Muscle of back (tissue), 11 donors: ENCODE results near the gene GET3. TPM values are rescaled to one million over a fixed set of nuclear protein-coding genes. Genes with fewer than 3 reads are reported as not detected.
"Not testable (repeated sequence)": the region's sequence is repeated elsewhere in the genome, so short reads cannot be mapped to it uniquely, and the experiment has no call there.

Experiments used
- DNase-seq, 3 donors: peaks; one replicate each; pipeline versions ENCODE4 v3.0.0 to v3.0.0-alpha.2; 2013
- polyA plus RNA-seq, 10 donors: library from polyadenylated mRNA; unstranded; fragments of 120-200 nt; gene quantifications; one replicate each; pipeline ENCODE4 v1.2.1, GENCODE V29; 2013; ENCODE audit not compliant: insufficient read length in 10 of 10

The GET3 gene
- polyA plus RNA-seq, 10 donors = 36.3 to 54.8 (median 41.8) TPM

GRCh38 chr19:12790628-12791344 lies 53.5 kb downstream of the GET3 start:
- no peak for DNase-seq

- DNase-seq = peak; percentile 96 to 98 (median 97)
These were observed 54.2 kb downstream of the GET3 start, which contains the start of gene JUNB for GRCh38 chr19:12791345-12792050. Gene JUNB (plus strand): TSS chr19:12791486. CDS start chr19:12791772, 286 bp downstream.

GRCh38 chr19:12792051-12792852 lies 55.0 kb downstream of the GET3 start:
- DNase-seq = peak in 1 of 3 donors; percentile 89

GRCh38 chr19:12792853-12793289 lies 55.6 kb downstream of the GET3 start:
- DNase-seq = no peak

GRCh38 chr19:12793290-12794195 lies 56.2 kb downstream of the GET3 start:
- DNase-seq = peak; percentile 95 to 98 (median 98)

GRCh38 chr19:12794196-12794941 lies 57.1 kb downstream of the GET3 start:
- DNase-seq = peak in 1 of 3 donors; percentile 34

GRCh38 chr19:12794971-12795381 lies 57.7 kb downstream of the GET3 start:
- no peak for DNase-seq

GRCh38 chr19:12796146-12797071 lies 59.1 kb downstream of the GET3 start:
- DNase-seq = peak; percentile 79 to 92 (median 90)

- peak in 1 of 3 donors; percentile 18 for DNase-seq
These were observed 59.9 kb downstream of the GET3 start for GRCh38 chr19:12797141-12797587.

GRCh38 chr19:12797607-12798006 lies 60.3 kb downstream of the GET3 start:
- DNase-seq = not testable (repeated sequence)

Other genes with a start within 250 kb of the GET3 start
- 1 to 10 TPM; 3.2 to 5.9 (median 4.8) TPM for gene ZNF564, start 186.0 kb upstream of the GET3 start, polyA plus RNA-seq
- gene ZNF490, start 126.7 kb upstream of the GET3 start, polyA plus RNA-seq = 1 to 10 TPM; 1.5 to 4.6 (median 2.9) TPM
- 10 to 100 TPM in 9 of 10 donors, 1 to 10 TPM in 1; 7.7 to 17.5 (median 13.7) TPM for gene ZNF791, start 126.6 kb upstream of the GET3 start, polyA plus RNA-seq
- 10 to 100 TPM; 23.1 to 38.2 (median 27.9) TPM for gene MAN2B1, start 70.8 kb upstream of the GET3 start, polyA plus RNA-seq
- 10 to 100 TPM in 6 of 10 donors, 1 to 10 TPM in 4; 5.8 to 13.2 (median 10.6) TPM for gene WDR83, start 70.7 kb upstream of the GET3 start, polyA plus RNA-seq
- gene DHPS, start 55.6 kb upstream of the GET3 start, polyA plus RNA-seq = 10 to 100 TPM; 52.3 to 63.0 (median 59.8) TPM
- gene GNG14, start 49.5 kb upstream of the GET3 start, polyA plus RNA-seq = not detected
- gene FBXW9, start 40.9 kb upstream of the GET3 start, polyA plus RNA-seq = 1 to 10 TPM; 2.5 to 6.3 (median 4.1) TPM
- gene TNPO2, start 13.6 kb upstream of the GET3 start, polyA plus RNA-seq = 10 to 100 TPM; 44.6 to 69.5 (median 54.9) TPM
- gene TRIR, start 2.8 kb upstream of the GET3 start, polyA plus RNA-seq = 100 to 1,000 TPM; 130 to 217 (median 172) TPM
- not detected for gene BEST2, start 14.3 kb downstream of the GET3 start, polyA plus RNA-seq
- 10 to 100 TPM; 15.9 to 42.5 (median 22.4) TPM for gene HOOK2, start 38.1 kb downstream of the GET3 start, polyA plus RNA-seq
- 100 to 1,000 TPM in 1 of 10 donors, 10 to 100 TPM in 9; 13.8 to 217 (median 45.0) TPM for gene JUNB, start 54.0 kb downstream of the GET3 start, polyA plus RNA-seq
- gene PRDX2, start 64.3 kb downstream of the GET3 start, polyA plus RNA-seq = 100 to 1,000 TPM; 135 to 183 (median 163) TPM
- 1 to 10 TPM; 1.3 to 6.3 (median 3.3) TPM for gene THSD8, start 64.6 kb downstream of the GET3 start, polyA plus RNA-seq
- 10 to 100 TPM; 13.4 to 36.2 (median 19.9) TPM for gene RNASEH2A, start 69.1 kb downstream of the GET3 start, polyA plus RNA-seq
- not detected for gene RTBDN, start 97.1 kb downstream of the GET3 start, polyA plus RNA-seq
- under 1 TPM in 9 of 10 donors, not detected in 1; 0.11 to 0.91 (median 0.66) TPM for gene MAST1, start 101.0 kb downstream of the GET3 start, polyA plus RNA-seq
- gene DNASE2, start 144.0 kb downstream of the GET3 start, polyA plus RNA-seq = 10 to 100 TPM in 4 of 10 donors, 1 to 10 TPM in 6; 6.1 to 13.9 (median 9.4) TPM
- gene KLF1, start 149.7 kb downstream of the GET3 start, polyA plus RNA-seq = 1 to 10 TPM in 3 of 10 donors, under 1 TPM in 7; 0.19 to 1.6 (median 0.68) TPM
- gene GCDH, start 153.7 kb downstream of the GET3 start, polyA plus RNA-seq = 10 to 100 TPM; 19.1 to 33.2 (median 27.2) TPM
- gene SYCE2, start 181.8 kb downstream of the GET3 start, polyA plus RNA-seq = 1 to 10 TPM; 1.7 to 5.8 (median 2.6) TPM
- 10 to 100 TPM; 32.6 to 45.3 (median 36.1) TPM for gene FARSA, start 196.2 kb downstream of the GET3 start, polyA plus RNA-seq
- gene CALR, start 201.1 kb downstream of the GET3 start, polyA plus RNA-seq = 100 to 1,000 TPM; 322 to 587 (median 412) TPM
- gene RAD23A, start 208.4 kb downstream of the GET3 start, polyA plus RNA-seq = 100 to 1,000 TPM; 104 to 133 (median 113) TPM
- gene GADD45GIP1, start 219.7 kb downstream of the GET3 start, polyA plus RNA-seq = 10 to 100 TPM; 31.4 to 56.6 (median 38.7) TPM
- gene DAND5, start 232.1 kb downstream of the GET3 start, polyA plus RNA-seq = under 1 TPM in 8 of 10 donors, not detected in 2; 0.08 to 0.38 (median 0.14) TPM